NK-92 (cell line): ENCODE measurements around the gene AKAP9.
"Not testable (repeated sequence)": the region's sequence is repeated elsewhere in the genome, so short reads cannot be mapped to it uniquely, and the experiment has no call there.

Experiments
- DNase-seq: peaks from one replicate; lab custom pipeline; 2025; ENCODE audit not compliant: unreplicated experiment; lab: John Stamatoyannopoulos, UW

The AKAP9 gene

DNA sequence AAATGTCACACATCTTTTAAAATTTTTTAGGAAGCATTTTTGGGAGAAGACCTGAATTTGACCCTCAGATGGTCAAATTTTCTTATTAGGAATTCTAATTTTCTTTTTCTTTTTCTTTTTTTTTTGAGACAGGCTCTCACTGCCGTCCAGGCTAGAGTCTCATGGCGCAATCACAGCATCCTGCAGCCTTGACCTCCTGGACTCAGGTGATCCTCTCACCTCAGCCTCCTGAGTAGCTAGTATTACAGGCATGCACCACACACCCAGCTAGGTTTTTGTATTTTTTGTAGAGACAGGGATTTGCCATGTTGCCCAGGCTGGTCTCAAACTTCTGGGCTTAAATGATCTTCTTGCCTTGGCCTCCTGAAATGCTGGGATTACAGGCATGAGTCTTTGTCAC is 65.4 kb downstream of the AKAP9 start:
- DNase-seq = no peak

DNA sequence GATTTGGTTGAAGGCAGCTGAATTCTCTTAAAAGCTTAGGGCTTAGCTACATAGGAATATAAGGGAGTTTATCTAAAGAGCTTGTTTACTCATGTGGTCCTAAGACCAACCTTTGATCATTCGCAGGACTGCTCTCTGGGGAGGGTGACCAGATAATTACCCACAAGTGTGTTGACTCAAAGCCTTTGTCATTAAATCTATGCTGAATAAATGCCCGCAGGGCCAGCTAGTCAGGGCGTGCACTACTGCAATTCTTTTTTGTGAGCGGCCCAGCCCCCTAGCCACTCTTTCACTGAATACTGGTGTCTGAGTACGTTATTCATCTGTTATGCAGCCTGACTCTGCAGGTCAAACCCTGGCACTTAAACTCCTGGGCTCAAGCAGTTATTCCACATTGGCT is 69.6 kb downstream of the AKAP9 start:
- no peak for DNase-seq

DNA sequence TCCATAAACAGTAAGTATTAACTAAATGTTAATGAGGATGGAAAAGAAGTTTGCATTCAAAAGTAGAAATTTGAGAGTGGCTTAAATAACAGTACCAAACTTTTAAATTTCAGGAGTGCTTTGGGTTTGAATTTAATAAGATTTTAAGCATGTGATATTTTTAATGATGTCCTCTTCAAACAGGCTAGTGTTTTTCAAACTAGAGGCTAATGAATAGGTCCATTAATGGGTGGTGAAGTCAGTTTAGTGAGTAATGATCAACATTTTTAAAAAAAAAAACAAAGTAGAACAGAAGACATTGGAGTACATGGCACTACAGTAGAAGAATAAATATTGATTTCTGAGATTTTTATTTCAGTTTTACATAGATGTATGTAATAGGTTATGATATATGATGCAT is 72.9 kb downstream of the AKAP9 start:
- no peak for DNase-seq

DNA sequence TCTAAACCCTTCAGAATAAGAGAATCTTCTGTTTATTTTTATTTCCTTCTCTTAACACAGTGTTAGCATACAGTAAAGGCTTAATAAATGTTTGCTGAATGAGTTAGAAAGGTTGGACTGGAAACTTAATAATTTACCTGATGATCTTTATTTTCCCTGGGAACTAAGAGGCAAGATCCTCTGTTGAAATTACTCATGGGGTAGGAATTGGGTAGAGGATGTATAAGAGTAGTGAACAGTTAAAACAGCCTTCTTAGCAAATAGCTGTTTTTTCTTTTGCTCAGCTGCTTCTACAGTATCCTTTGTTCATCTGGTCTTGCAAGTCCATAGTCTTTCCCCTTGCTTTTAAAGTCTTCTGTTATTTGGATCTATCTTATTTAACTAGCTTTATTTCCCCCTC is 80.0 kb downstream of the AKAP9 start:
- DNase-seq = no peak

DNA sequence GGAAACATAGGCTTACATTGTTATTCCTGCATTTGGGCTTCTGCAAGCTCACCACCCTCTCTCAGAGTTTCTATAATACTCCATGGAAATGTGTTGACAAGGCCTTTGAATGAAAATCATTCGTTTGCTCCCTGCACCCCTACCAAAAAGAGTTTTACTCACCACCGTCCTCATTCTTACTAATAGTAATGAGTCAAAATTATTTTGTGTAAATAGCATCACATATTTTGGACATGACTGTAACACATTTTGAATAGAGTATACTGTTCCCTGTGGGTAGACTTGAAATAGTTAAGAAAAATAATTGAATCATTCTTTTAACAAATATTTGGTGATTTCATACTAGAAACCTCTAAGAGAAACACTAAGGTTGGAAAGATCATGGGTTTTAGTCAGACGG is 84.6 kb downstream of the AKAP9 start:
- no peak for DNase-seq

DNA sequence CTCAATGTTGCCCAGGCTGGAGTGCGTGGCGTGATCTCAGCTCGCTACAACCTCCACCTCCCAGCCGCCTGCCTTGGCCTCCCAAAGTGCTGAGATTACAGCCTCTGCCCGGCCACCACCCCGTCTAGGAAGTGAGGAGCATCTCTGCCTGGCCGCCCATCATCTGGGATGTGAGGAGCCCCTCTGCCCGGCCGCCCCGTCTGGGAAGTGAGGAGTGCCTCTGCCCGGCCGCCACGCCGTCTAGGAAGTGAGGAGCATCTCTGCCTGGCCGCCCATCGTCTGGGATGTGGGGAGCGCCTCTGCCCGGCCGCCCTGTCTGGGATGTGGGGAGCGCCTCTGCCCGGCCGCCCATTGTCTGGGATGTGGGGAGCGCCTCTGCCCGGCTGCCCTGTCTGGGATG is 86.0 kb downstream of the AKAP9 start:
- not testable (repeated sequence) for DNase-seq

DNA sequence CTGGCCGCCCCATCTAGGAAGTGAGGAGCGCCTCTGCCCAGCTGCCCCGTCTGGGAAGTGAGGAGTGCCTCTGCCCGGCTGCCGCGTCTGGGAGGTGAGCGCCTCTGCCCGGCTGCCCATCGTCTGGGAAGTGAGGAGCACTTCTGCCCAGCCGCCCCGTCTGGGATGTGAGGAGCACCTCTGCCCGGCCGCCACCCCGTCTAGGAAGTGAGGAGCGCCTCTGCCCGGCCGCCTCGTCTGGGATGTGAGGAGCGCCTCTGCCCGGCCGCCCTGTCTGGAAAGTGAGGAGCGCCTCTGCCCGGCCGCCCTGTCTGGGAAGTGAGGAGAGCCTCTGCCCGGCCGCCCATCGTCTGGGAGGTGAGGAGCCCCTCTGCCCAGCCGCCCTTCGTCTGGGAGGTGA is 86.5 kb downstream of the AKAP9 start:
- not testable (repeated sequence) for DNase-seq

DNA sequence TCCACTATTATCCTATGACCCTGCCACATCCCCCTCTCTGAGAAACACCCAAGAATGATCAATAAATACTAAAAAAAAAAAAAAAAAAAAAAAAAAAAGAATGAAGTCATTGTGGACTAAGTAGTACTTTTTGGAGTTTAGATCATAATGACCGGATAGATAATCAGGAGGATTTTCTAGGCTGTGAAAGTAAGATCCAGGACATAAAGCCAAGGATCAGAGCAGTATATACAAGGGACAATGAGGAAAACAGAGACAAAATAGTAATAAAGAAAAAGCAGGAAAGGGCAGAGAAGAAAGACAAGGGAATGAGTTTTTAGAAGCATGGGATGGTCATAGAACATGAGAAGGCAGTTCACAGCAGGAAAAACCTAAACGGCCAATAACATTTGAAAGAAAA is 87.6 kb downstream of the AKAP9 start:
- DNase-seq = no peak

DNA sequence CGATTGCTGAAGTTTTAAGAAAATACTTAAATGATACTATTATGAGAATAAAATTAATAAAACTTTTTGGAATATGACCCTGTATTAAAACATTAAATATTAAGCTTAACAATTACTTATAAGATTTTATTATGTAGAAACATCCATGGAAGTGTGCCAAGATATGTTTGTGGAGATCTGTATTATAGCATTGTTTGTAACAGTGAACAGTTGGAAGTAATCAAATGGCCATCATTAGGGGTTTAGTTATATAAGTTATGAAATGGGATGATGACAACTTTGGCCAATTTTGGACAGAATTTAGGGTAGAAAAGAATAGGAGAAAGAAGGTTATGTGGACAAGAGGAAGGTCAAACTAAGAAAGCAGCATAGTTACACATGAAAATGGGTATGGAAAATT is 88.0 kb downstream of the AKAP9 start:
- no peak for DNase-seq

DNA sequence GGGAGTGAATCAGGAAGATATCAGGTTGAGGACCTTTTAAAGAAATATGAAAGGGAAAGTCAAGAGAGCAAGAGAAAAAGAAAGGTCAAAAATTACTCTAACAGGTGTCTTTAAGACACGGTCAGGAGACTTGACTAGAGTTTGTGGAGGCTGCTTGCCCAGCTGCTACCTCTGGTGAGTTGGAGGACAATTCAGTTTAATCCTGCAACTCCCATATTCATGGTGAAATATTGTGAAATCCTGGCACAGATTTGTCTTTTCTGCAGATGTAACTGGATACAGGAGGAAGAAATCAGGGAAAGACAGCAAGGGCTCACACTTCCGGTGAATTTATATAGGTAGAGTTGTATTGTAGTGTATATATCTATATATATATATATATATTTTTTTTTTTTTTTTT is 93.5 kb downstream of the AKAP9 start:
- DNase-seq = no peak

DNA sequence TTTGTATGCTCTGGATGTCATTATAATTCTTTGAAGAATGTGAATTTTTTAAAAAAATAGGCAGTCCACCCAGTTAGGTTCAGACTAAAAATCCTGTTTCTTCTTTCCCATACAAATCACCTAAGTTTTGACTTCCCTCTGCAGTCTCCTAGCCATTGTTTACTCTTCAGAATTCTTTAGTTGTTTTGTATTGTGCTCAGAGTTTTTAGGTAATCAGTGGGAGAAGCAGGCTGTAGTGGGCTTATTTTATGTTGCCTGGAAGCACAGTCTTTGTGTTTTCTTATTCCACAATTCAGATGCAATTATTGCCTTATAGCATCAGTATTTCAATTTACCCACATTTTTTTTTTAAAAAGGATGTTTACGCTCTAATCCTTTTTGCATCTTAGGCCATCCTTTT is 94.9 kb downstream of the AKAP9 start:
- DNase-seq = no peak

DNA sequence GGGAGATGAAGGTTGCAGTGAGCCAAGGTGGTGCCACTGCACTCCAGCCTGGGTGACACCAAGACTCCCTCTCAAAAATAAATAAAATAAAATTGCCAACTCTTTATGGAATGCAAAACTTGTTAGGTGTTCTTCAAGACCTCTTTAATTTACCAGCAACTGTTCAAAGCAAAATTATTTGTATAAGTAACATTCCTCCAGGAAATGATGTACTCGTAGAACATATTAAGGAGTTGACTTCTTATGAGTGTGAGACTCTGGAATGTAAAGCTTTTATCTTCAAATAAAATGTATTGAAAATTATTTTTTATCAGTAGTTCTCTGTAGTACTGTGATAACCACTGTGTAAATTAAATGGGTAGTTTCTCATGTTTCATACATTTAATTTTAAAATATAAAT is 99.2 kb downstream of the AKAP9 start:
- DNase-seq = no peak

DNA sequence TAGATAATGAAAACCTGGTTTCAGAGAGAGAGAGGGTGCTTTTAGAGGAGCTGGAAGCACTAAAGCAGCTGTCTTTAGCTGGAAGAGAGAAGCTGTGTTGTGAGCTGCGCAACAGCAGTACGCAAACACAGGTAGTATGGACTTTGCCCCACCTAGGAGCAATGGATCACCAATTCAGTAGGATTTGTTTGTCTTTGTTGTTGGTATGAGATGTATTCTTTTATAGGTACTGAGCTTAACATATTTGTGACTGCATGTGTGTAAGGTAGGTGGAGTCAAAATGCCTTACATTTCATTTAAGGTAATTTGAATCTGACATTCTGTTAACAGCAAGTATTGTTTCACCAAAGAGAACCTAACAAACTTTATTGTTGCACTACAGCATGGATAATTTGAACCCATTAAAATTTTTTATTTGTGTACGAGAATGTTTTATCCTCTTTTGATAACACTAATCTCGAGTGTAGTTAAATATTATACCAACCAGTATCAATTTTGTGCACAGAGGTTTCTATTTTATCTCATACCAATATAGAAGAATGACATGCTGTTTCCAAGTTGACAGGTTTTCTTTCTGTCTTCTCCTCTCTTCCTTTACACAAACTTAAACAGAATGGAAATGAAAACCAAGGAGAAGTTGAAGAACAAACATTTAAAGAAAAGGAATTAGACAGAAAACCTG is 101.5 kb downstream of the AKAP9 start:
- DNase-seq = no peak

DNA sequence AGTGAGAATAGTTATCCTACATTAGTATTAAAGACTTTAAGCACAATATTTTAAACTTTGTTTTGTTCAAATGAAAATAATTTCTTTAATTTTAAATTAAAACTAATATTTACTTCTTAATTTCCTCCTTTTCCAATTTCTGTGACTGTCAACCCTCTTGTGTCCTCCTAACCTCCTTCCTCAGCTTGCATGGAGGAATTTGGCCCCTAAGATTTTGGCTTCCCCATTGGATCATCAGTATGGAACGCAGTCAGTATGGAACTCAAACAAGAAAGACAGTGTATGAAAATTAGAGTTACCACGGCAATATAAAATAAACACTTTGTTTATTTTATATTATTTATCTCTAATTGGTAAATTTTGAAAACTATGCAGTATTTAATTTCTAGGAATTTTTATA is 102.4 kb downstream of the AKAP9 start:
- no peak for DNase-seq

DNA sequence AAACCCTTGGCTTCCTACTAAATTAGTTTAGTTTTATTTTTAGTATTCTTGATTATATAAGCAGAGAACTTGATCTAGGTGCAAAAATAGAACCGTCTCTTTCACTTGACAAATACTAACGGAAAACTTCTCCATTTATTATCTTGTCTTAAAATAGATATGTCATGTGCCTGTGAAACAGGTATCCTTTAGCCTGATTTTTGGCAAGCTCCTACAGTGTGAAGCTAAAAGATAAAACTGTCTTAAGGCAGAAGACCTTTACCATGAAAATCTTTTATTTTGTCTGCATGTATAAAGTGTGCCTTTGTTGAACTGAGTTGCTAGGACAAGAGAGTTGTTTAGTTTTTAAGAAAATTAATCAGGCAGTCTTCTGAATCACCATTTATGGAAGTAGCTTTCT is 103.0 kb downstream of the AKAP9 start:
- DNase-seq = no peak

DNA sequence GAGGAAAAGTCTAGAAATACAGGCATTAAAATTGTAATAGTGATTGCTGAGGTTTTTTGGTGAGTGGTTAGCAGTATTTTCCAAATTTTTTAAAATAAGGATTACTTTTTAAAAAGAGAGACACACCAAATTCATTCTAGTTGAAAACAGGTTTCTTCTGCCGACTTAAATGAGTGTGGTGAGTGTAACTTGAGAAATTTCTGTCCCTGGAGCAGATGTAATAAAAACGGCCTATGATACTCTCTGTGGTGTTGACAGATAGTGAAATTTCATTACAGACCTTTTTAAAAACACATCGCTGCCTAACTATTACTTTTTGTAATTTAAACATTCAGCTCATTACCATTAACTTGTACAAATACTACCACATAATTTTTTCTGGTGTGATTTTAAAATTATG is 103.5 kb downstream of the AKAP9 start:
- DNase-seq = no peak

DNA sequence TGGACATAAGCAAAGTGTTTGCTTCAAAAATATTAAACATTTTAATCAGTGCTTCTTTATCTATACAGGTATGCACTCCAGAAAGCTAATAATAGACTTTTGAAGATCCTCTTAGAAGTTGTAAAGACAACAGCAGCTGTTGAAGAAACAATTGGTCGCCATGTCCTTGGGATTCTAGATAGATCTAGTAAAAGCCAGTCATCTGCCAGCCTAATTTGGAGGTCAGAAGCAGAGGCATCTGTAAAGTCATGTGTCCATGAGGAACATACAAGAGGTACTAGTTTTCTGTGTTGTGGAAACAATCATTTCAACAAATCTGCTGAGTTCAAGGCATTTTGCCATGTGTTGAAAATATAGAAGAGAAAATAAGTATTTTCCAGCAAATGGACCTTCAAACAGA is 104.3 kb downstream of the AKAP9 start:
- no peak for DNase-seq

DNA sequence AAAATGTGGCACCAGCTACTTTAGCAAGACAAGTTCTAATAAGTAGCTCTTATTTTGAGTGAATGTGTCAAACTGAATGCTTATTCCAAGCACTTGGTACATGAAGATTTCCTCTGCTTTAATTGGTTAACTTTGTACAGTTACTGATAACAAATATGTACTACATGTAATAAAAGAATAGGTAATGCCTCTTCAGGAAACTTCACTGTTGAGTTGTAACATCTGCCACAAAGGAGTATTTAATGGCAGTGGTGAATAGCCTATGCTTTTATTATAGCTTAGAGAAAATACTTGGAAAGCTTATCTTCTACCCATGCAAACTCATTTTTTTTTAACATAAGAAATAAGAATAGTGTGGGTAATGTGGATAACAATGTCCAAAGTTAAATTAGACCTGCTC is 111.0 kb downstream of the AKAP9 start:
- DNase-seq = no peak

DNA sequence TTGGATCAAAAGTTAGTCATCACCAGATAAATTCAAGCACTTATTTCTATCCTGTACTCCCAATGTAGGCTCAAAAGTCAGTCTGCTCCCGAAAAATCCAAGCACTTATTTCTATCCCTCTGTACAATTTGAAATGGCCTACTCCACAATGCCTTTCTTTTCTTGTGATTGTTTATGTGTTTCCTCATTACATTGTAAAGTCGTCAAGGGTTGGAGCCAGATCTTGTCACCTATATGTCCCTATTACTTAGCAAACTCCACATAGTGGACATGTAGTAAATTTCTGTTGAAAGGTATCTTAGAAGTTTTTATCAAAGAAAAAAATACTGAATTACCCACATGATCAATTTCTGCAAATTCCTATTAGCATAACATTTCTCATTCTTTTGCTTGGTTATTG is 111.5 kb downstream of the AKAP9 start:
- no peak for DNase-seq

DNA sequence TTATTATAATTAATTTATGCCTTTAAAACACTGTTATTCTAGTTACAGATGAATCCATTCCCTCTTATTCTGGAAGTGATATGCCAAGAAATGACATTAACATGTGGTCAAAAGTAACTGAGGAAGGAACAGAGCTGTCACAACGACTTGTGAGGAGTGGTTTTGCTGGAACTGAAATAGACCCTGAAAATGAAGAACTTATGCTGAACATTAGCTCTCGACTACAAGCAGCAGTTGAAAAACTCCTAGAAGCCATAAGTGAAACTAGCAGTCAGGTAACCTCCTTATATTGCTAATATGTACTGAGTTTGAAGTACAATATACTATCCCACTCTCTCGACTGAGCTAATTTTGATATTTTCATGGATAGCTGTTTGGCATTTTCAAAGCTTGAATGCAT is 112.0 kb downstream of the AKAP9 start:
- DNase-seq = no peak

DNA sequence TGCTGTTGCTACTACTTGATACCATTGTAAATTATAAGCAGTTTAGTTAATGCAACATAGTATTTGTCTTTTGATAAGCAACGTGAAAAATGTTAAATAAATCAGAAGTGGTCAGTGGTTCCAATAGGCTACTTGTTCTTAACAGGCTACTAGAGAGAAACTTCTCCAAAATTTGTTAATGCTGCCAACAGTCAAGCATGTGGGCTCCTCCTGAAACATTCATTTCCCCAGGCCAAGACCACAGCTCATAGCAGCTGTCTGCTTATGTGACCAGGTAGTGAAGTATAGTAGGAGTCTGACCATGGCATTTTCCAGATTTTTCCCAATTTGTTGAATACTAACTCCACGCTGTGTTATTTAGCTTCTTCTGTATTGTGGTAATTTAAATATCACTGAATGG is 112.7 kb downstream of the AKAP9 start:
- no peak for DNase-seq

DNA sequence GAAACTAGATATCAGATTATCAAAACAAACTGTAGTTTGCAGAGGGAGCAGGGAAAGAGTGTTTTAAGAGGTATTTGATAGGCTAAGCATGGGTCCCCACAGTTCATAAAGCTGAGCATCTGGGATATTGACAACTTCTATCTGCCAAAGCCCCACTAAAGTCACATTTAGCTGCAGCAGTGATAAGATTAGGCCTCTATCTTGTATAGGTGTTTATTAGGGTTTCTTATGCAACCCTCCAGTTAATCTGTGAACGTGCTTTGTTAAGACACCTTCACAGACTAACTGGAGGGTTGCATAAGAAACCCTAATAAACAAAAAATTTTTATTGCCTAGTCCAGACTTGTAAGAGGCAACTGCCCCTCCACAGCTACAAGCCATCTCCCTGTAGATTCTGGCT is 115.6 kb downstream of the AKAP9 start:
- DNase-seq = no peak

DNA sequence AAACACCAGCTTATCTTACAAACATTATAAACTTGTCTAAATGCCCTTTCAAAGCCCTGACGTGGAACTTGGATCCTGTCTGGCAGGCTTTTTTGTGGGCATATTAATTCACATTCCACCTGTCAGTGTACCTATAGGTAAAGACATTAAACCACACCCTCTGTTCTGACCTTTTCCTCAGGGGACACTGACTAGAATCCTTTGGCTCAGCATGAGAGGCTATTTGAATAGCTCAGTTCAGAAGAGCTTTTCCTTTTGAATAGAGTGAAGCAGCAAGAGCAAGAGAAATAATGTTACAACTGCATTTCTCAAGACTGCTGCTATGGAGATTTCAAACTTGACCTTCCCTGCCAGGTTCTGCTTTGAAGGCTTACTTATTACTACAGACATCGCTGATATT is 116.7 kb downstream of the AKAP9 start:
- no peak for DNase-seq

DNA sequence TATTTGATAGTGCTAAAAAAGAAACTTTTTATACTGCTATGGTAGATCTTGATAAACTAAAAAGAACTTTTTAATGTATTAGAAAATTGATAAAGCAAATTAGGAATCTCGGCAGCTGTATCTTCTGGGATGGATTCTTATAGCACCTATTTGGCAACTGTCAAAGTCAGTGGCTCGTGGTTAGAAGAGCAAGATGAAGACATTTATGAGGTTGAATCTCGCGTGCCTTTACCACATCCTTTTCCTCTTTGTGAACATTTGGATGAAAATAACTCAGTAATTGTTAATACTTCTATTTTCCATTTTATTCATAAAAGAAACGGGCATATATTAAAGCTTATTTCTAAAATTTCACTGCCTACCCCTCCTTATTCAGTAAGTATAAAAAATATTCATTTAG is 117.4 kb downstream of the AKAP9 start:
- no peak for DNase-seq
